Measurements from ENCODE around the gene UCP2. TPM values are rescaled to one million over a fixed set of nuclear protein-coding genes. Genes with fewer than 3 reads are reported as not detected.

UCP2 gene
- total and polyA plus RNA-seq, 8 donors = 4.6 to 19.4 (median 12.7) TPM

GRCh38 chr11:74014880-74015279 lies 32.2 kb upstream of the UCP2 start:
- DNase-seq (no peak), ATAC-seq (no peak), FAIRE-seq (no peak)
- intact Hi-C loops (cut with DNase I) = no loop called here
- no peak for TF ChIP-seq CTCF (IDR thresholded peaks at IDR 0.05)
- H3K4me1 ChIP-seq = peaks cover 11 to 21% (median 20%) of the 10 kb centered on the region in 3 donors
- H3K27me3 ChIP-seq = no peaks in the 10 kb centered on the region
- no peak overlapping the region for H3K27ac ChIP-seq
- no peaks in the 10 kb centered on the region for H3K36me3 ChIP-seq
- no peak overlapping the region for H3K4me3 ChIP-seq
- no peaks in the 10 kb centered on the region for H3K9me3 ChIP-seq
- 94 to 100% methylated on average over 2 of the region's 2 CpGs for WGBS, 2 donors

- H3K4me3 ChIP-seq = no peak overlapping the region
- no peak for ATAC-seq
- peaks cover 0 to 4% (median 3%) of the 10 kb centered on the region in 3 donors for H3K4me1 ChIP-seq
- intact Hi-C loops (cut with DNase I) = no loop called here
- DNase-seq = no peak
- FAIRE-seq = no peak
- 93 to 96% methylated on average over 8 of the region's 8 CpGs for WGBS, 2 donors
- H3K27ac ChIP-seq = no peak overlapping the region
- no peaks in the 10 kb centered on the region for H3K36me3 ChIP-seq
- no peaks in the 10 kb centered on the region for H3K27me3 ChIP-seq
- H3K9me3 ChIP-seq = no peaks in the 10 kb centered on the region
- TF ChIP-seq CTCF (IDR thresholded peaks at IDR 0.05) = no peak
These were observed 30.5 kb upstream of the UCP2 start for GRCh38 chr11:74013141-74013540.

GRCh38 chr11:74012074-74012809 lies 29.6 kb upstream of the UCP2 start:
- Histone ChIP-seq H3K27me3 (no peaks in the 10 kb centered on the region), H3K27ac (no peak overlapping the region), H3K36me3 (no peaks in the 10 kb centered on the region), H3K4me3 (no peak overlapping the region), H3K4me1 (no peaks in the 10 kb centered on the region), H3K9me3 (no peaks in the 10 kb centered on the region)
- FAIRE-seq = no peak
- TF ChIP-seq CTCF (IDR thresholded peaks at IDR 0.05) = no peak
- no peak for DNase-seq
- intact Hi-C loops (cut with DNase I) = no loop called here
- no peak for ATAC-seq
- WGBS, 2 donors = 89 to 90% methylated on average over 14 of the region's 14 CpGs

- Histone ChIP-seq H3K4me1 (no peaks in the 10 kb centered on the region), H3K27ac (no peak overlapping the region), H3K27me3 (no peaks in the 10 kb centered on the region), H3K9me3 (no peaks in the 10 kb centered on the region), H3K36me3 (no peaks in the 10 kb centered on the region), H3K4me3 (no peak overlapping the region)
- no peak for DNase-seq
- TF ChIP-seq CTCF (IDR thresholded peaks at IDR 0.05) = no peak
- WGBS, 2 donors = 86 to 90% methylated on average over 8 of the region's 8 CpGs
- FAIRE-seq = no peak
- intact Hi-C loops (cut with DNase I) = no loop called here
- peak in 1 of 4 donors; percentile 20 for ATAC-seq
These were observed 28.9 kb upstream of the UCP2 start for GRCh38 chr11:74011360-74012073.

All from pancreas (tissue), 10 donors.